ENCODE data around the gene RAPGEF4. TPM values are rescaled to one million over a fixed set of nuclear protein-coding genes. Genes with fewer than 3 reads are reported as not detected.

The RAPGEF4 gene
- total and polyA plus RNA-seq, 2 of the 8 experiments (the other 6 are each of a cell fraction or from before 2014, with no cell fraction given): 1.2 to 2.6 TPM

- TF ChIP-seq CBX8 (IDR thresholded peaks at IDR 0.05; ENCODE audit: borderline replicate concordance, low read depth, low read length) (no peak), SIX5 (IDR thresholded peaks at IDR 0.05; ENCODE audit: low read depth, low read length) (no peak), TAF1 (IDR thresholded peaks at IDR 0.05; ENCODE audit: low read depth, low read length) (no peak), RFX5 (IDR thresholded peaks at IDR 0.05; ENCODE audit: borderline replicate concordance, low read depth, low read length) (no peak), CHD2 (IDR thresholded peaks at IDR 0.05; ENCODE audit: low read length) (no peak), SAP30 (IDR thresholded peaks at IDR 0.05; ENCODE audit: insufficient read depth, insufficient replicate concordance, low read length) (no peak)
Measured at GRCh38 chr2:173054466-173054865, 318.8 kb downstream of the RAPGEF4 start (continued).

All from H1 (cell line).